Muscle of arm (tissue), 12 donors: ENCODE measurements around the gene CDK16. TPM values are rescaled to one million over a fixed set of nuclear protein-coding genes. Genes with fewer than 3 reads are reported as not detected.

Source experiments
- DNase-seq: peaks from one replicate; pipeline ENCODE4 v3.0.0-alpha.2; 2013
- polyA plus RNA-seq, 12 donors: library from polyadenylated mRNA; unstranded; fragments of 120-200 nt; gene quantifications; one replicate each; pipeline ENCODE4 v1.2.1, GENCODE V29; 2013; ENCODE audit not compliant: insufficient read length in 12 of 12

Gene CDK16
- polyA plus RNA-seq, 12 donors = 84.6 to 119 (median 101) TPM; not detected in 1

- DNase-seq = no peak
Observed at GRCh38 chrX:47181301-47181700, 37.2 kb upstream of the CDK16 start.

DNA sequence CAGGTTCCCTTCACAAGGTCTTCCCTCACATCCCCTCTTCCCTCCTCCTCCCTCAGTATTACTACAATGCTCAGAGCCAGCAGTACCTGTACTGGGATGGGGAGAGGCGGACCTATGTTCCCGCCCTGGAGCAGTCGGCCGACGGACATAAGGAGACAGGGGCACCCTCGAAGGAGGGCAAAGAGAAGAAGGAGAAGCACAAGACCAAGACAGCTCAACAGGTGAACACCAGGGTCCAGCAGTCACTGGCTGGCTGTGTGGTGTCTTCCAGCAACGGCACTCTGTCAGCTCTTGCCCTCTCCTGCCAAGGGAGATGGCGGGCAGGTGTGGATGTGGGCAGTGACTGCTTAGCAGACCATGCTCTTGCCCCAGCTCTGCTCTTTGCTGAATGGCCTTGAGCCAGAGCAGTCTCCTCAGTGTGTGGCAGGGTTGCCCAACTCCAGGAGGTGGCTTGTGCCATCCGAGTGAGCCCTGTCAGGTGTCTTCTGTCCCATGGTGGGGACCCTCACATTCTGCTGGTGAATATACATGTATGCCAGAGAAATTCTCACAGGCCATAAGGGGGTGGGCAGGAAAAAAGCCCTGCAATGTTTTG lies 36.3 kb upstream of the CDK16 start:
- DNase-seq = no peak

DNA sequence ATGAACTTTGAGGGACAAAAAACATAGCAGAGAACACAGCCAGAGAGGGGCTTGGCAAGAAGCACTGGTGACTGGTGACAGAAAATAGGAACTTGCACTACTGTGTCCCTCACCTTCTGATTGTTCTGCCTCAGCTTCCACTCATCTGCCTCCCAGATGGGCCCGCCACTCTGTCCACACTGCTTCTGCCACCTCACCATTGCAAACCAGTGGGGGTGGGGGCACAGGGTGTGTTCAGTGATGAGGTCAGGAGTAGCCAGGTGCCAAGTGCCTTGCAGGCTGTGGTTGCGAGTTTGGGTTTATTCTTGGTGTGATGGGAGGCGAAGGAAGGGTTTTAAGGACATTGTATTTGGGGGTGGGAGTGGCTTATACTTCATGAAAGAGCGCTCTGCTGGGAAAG lies 34.0 kb upstream of the CDK16 start:
- no peak for DNase-seq

- no peak for DNase-seq
Observed at GRCh38 chrX:47185241-47185640, 33.2 kb upstream of the CDK16 start.

- DNase-seq = no peak
Observed at GRCh38 chrX:47186096-47186740, 32.3 kb upstream of the CDK16 start.

- DNase-seq = no peak
Observed at GRCh38 chrX:47187106-47187677, 31.3 kb upstream of the CDK16 start.

DNA sequence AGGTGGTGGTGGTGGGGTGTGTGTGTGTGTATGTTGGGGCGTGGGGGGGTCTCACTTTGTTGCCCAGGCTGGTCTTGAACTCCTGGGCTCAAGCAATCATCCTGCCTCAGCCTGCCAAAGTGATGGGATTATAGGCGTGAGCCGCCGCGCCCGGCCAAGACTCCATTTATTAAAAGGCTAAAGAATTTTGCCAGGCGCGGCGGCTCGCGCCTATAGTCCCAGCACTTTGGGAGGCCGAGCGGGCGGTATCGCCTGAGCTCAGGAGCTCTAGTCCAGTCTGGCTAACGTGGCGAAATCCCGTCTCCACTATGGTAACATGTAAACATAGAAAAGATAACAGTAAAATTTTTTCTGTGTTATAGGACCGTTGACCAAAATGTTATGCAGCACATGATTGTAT lies 28.6 kb upstream of the CDK16 start:
- DNase-seq = no peak

DNA sequence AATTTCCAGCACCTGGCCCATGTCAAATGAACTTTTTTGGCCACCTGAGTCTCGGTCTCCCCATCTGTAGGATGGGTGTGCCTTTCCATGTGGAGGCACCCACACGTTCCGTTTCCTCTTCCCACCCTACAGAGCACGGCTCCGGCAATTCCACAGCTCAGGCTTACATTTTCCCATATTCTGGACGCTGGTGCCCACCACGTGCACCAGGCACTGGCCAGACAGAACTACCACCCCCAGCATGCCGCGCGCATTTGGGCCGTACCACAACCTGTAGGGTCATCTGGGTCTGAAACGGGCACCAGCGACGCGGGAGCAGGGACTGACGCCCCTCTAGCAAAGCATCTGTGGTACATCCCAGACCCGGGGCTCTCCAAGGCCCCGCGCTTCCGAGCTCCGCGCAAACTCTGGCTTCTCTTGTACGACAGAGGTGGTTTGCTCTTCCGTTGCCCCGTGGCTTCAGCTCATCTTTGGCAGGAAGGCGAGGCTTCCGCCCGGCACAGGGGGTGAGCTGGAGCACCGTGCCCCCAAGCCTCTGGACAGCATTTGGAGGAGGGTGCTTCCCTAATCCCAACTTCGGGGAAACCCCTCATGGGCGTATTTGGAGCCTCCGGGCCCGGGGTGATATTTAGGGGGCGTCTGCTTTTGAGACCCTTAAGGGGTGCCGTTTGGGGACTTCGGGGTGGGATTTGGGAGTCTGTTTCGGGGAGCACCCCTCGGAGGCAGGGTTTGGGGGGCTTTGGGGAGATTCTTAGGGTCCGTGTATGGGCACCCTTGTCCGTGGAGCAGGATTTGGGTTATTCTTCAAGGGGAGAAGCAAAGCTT lies 27.8 kb upstream of the CDK16 start:
- DNase-seq = peak; percentile 87

- no peak for DNase-seq
Observed at GRCh38 chrX:47191331-47191730, 27.1 kb upstream of the CDK16 start.

DNA sequence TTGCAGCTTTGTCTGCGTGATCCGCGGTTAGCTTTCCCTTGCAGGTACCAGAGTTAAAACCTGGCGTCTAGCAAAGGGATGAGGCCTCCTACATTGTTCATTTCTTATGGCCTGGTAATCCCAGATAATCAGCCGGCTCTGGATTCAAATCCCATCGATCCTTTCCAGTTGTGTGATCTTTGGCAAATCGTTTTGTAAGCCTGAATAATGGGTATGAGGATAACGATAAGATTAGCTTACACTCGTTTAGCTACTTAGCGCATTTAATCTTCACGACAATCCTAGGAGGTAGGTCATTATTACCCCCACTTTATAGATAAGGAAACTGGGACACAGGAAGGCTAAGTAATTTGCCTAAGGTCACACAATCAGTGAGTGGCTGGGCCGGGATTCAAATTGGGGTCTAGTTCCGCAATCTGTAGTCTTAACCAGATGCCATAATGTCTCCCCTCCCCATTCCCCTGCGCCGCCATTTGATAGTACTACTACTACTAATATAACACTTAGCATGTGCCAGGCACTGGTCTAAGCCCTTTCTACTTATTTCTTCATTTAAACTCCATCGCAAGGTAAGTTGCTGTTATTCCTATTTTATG lies 26.6 kb upstream of the CDK16 start:
- DNase-seq = no peak

DNA sequence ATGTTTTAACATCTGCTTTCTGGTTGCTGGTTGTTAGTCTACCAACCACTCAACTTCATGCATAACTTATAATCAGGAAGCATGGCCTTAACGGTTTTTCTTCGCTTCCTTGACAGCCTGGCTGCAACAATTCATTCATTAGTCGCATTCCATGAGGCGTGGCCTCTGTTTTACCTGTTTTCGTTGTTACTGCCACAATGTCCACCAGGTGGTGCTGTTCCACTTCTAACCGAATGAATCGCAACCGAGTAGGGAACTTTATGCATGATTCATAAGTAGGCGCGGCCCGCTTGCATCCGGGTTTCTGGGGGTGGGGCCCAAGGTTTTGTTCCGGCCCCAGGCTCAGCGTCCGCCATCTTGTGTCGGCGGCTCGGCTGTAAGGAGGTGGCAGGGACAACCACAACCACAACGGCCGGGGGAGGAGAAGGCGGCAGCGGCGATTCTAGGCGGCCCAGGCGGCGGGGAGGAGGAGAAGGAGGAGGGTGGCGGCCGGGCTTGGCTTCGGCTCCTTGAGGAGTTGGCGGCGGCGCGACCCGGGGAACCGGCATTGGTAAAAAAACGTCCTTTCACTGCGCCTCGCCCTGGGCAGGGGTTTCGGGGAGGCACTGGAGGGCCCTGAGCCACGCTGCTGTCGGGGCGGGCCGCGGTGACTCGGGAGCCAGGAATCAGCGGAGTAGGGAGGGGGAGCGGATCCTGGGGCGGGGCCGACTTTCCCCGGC lies 24.8 kb upstream of the CDK16 start, which contains the start of gene UBA1:
UBA1 (plus strand) TSS at position 355 of the 719 bp plus-strand sequence. CDS start 4,974 bp downstream, outside the sequence.
- DNase-seq = peak; percentile 97

- DNase-seq = no peak
Observed at GRCh38 chrX:47194194-47194787, 24.2 kb upstream of the CDK16 start.

DNA sequence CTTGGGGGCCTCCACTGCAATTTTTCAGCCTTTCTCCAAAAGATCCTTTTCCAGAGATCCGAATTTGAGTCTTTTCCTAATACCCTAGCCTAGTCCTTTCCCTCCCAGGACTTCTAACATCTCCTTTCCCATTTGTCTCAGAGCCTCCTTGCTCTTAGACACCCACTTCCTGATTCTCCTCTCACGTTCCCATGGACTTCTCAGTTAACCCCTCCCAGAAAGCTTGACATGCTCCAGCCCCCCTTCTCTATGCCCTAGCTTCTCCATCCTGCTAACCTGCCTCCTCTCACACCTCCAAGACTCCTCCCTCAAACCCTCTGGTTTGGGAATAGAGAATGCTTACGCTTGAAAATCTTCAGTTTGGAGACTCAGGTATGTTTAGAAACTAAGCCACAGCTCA lies 22.4 kb upstream of the CDK16 start:
- DNase-seq = no peak

- DNase-seq = no peak
Observed at GRCh38 chrX:47197526-47197925, 21.0 kb upstream of the CDK16 start.

- DNase-seq = no peak
Observed at GRCh38 chrX:47198026-47198686, 20.3 kb upstream of the CDK16 start.

DNA sequence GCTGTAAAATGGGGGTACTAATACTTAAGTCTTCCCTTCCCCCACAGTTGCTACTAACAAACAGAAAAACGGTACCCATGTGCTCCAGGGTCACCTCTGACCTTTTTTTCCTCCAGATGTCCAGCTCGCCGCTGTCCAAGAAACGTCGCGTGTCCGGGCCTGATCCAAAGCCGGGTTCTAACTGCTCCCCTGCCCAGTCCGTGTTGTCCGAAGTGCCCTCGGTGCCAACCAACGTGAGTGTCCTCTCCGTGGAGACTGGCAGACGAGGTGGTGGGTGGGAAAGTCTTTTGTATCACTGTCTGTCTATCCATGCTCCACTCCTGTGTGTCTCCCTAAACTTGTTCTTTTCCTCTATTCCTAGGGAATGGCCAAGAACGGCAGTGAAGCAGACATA lies 19.8 kb upstream of the CDK16 start:
- no peak for DNase-seq

DNA sequence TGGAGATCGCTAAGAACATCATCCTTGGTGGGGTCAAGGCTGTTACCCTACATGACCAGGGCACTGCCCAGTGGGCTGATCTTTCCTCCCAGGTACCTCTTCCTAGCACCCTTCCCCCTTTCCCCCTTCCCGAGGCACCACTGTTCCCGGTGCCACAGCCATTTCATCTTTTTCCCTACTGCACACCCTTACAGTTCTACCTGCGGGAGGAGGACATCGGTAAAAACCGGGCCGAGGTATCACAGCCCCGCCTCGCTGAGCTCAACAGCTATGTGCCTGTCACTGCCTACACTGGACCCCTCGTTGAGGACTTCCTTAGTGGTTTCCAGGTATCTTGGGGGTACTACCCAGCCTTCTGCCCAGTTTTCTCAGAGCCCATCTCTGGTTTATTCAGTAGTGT lies 19.2 kb upstream of the CDK16 start:
- DNase-seq = no peak

DNA sequence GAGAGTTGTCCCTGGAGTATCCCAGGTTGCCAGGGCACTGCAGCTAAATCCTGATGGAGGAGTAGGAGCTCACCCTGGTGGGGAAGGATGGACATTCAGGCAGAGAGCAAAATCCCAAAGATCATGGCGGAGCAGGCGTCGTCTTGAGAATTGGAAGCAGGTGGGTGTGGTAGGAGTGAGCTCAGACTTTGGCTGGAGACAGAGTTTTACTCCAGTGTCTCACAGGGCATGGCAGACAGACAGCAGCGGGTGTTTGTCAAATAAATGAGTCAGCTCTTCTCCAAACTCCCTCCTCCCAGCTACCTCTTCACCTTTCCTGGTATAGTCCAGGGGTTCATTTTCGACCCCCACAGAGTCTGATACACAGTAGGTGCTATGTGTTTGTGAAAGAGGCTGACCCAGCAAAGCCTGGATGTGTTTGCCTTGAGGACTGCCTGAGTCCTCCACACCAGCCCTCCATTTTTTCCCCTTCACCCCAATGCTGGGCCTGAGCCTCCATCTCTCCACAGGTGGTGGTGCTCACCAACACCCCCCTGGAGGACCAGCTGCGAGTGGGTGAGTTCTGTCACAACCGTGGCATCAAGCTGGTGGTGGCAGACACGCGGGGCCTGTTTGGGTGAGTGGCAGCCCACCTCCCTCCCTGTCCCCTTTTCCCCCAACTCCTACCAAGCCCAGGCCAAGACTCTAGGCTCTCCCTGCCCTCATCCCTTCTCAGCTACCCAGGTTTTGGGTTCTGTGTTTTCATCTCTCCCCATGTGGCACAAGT lies 17.9 kb upstream of the CDK16 start:
- DNase-seq = no peak

GRCh38 chrX:47201345-47201944 lies 17.0 kb upstream of the CDK16 start:
- no peak for DNase-seq
